Erythroblast (primary cell): ENCODE results near the gene TFCP2.

Experiments used
- DNase-seq, 2 experiments: peaks; one replicate each; lab custom pipeline; 2025; lab: John Stamatoyannopoulos, UW
- GATA1 ChIP-seq: IDR thresholded peaks from 2 replicates; pipeline ENCODE4 v1.6.1; 2011; ENCODE audit warnings: low read depth, mild to moderate bottlenecking, control low read depth, low read length, moderate library complexity
- POLR2A ChIP-seq: IDR thresholded peaks from 2 replicates; pipeline ENCODE4 v1.6.1; 2011; ENCODE audit warnings: mild to moderate bottlenecking, low read length

Gene TFCP2

GRCh38 chr12:51208016-51208660 is 35.2 kb upstream of the TFCP2 start:
- DNase-seq: no peak
- TF ChIP-seq GATA1: no peak
- no peak for TF ChIP-seq POLR2A

GRCh38 chr12:51205350-51205749 is 32.4 kb upstream of the TFCP2 start:
- TF ChIP-seq GATA1 (no peak), POLR2A (no peak)
- no peak for DNase-seq

GRCh38 chr12:51202718-51203117 is 29.8 kb upstream of the TFCP2 start:
- no peak for TF ChIP-seq POLR2A
- TF ChIP-seq GATA1: no peak
- DNase-seq: no peak

GRCh38 chr12:51200806-51201205 is 27.9 kb upstream of the TFCP2 start:
- DNase-seq: no peak
- TF ChIP-seq POLR2A (no peak), GATA1 (no peak)

- DNase-seq: no peak
- no peak for TF ChIP-seq GATA1
- no peak for TF ChIP-seq POLR2A
Measured at GRCh38 chr12:51200156-51200555, 27.2 kb upstream of the TFCP2 start.

GRCh38 chr12:51199366-51199945 is 26.5 kb upstream of the TFCP2 start:
- TF ChIP-seq POLR2A: no peak
- no peak for TF ChIP-seq GATA1
- DNase-seq: no peak

GRCh38 chr12:51198568-51199365 is 25.8 kb upstream of the TFCP2 start:
- TF ChIP-seq POLR2A: no peak
- no peak for TF ChIP-seq GATA1
- no peak for DNase-seq

GRCh38 chr12:51197736-51198567 is 25.0 kb upstream of the TFCP2 start:
- no peak for TF ChIP-seq POLR2A
- TF ChIP-seq GATA1: no peak
- DNase-seq: no peak

GRCh38 chr12:51196547-51196946 is 23.6 kb upstream of the TFCP2 start:
- TF ChIP-seq POLR2A: no peak
- no peak for TF ChIP-seq GATA1
- DNase-seq: no peak

- TF ChIP-seq GATA1 (no peak), POLR2A (no peak)
- DNase-seq: no peak
Measured at GRCh38 chr12:51195841-51196240, 22.9 kb upstream of the TFCP2 start.

- TF ChIP-seq GATA1: no peak
- TF ChIP-seq POLR2A: no peak
- DNase-seq: no peak
Measured at GRCh38 chr12:51192284-51192671, 19.3 kb upstream of the TFCP2 start.

GRCh38 chr12:51191516-51192283 is 18.8 kb upstream of the TFCP2 start:
- DNase-seq: no peak
- TF ChIP-seq POLR2A: no peak

- no peak for TF ChIP-seq POLR2A
- no peak for TF ChIP-seq GATA1
- no peak for DNase-seq
Measured at GRCh38 chr12:51190820-51191219, 17.9 kb upstream of the TFCP2 start.
